ENCODE results near the gene CAPZA1.
"Not testable (repeated sequence)": the region's sequence is repeated elsewhere in the genome, so short reads cannot be mapped to it uniquely, and the experiment has no call there.

The CAPZA1 gene

GRCh38 chr1:112619518-112620376 lies at the start of gene CAPZA1:
Gene CAPZA1 (plus strand): TSS chr1:112619832. CDS start chr1:112619845, 13 bp downstream.
- DNase-seq: peak; percentile 93

GRCh38 chr1:112575154-112575804 lies 44.4 kb upstream of the CAPZA1 start:
- DNase-seq: no peak

DNA sequence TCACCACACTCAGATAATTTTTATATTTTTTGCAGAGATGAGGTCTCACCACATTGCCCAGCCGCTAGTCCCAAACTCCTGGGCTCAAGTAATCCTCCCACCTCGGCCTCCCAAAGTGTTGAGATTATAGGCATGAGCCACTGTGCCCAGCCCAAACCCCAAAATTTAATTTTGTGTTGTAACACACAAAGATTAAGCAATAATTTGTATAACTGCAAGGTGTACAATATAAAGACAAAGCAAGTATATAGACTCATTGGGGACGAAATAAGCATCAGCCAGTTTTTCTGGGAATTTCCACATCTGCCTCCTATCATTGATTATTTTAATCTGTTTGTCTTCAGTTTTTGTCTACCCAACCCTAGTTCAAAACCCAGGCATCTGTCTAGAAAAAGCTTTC lies 43.4 kb upstream of the CAPZA1 start:
- no peak for DNase-seq

DNA sequence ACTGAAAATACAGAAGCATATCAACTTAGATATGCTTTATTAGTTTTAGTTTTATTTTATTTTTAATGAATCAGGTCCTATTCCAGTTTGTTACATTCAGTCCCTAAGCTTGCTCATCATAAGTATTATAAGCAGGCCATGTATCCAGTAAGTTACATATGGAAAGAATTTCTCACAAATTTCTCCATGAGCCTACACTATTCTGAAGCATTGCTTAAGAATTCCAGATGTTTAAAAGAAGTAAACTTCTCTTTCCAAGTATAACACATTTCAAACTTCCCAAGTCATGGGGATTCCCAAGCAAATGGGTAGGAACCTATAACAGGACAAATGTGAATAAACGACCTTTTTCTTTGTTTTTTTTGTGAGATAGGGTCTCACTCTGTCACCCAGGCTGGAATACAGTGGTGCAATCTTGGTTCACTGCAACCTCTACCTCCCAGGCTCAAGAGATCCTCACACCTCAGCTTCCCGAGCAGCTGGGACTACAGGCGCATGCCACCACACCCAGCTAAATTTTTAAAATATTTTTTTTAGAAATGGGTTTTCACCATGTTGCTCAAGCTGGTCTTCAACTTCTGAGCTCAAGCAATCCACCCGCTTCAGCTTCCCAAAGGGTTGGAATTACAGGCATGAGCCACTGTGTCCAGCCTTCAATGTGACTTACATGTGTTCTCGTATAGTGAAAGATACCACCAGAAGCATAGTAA lies 39.7 kb upstream of the CAPZA1 start:
- no peak for DNase-seq

GRCh38 chr1:112581586-112582192 lies 37.9 kb upstream of the CAPZA1 start:
- no peak for DNase-seq

GRCh38 chr1:112583366-112583765 lies 36.3 kb upstream of the CAPZA1 start:
- DNase-seq: no peak

- no peak for DNase-seq
Observed at GRCh38 chr1:112589766-112590165, 29.9 kb upstream of the CAPZA1 start.

GRCh38 chr1:112594208-112594876 lies 25.3 kb upstream of the CAPZA1 start:
- no peak for DNase-seq

GRCh38 chr1:112599477-112599876 lies 20.2 kb upstream of the CAPZA1 start:
- DNase-seq: no peak

GRCh38 chr1:112603012-112603411 lies 16.6 kb upstream of the CAPZA1 start:
- no peak for DNase-seq

DNA sequence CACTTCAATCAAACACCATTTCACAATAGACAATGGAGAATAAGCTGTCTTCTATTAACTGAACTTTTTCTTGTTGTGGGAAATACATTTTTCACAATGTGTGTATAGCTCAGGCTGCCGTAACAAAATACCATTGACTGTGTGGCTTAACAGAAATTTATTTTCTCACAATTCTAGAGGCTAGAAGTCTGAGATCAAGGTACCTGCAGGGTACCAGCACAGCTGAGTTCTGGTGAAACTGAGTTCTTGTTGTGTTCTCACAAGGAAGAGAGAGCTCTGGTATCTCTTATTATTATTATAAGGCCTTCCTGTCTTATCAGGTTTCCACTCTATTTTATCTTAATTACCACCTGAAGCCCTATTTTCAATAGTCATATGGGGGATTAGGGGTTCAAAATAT lies 16.1 kb upstream of the CAPZA1 start:
- DNase-seq: no peak

- no peak for DNase-seq
Observed at GRCh38 chr1:112605633-112606327, 13.9 kb upstream of the CAPZA1 start.

DNA sequence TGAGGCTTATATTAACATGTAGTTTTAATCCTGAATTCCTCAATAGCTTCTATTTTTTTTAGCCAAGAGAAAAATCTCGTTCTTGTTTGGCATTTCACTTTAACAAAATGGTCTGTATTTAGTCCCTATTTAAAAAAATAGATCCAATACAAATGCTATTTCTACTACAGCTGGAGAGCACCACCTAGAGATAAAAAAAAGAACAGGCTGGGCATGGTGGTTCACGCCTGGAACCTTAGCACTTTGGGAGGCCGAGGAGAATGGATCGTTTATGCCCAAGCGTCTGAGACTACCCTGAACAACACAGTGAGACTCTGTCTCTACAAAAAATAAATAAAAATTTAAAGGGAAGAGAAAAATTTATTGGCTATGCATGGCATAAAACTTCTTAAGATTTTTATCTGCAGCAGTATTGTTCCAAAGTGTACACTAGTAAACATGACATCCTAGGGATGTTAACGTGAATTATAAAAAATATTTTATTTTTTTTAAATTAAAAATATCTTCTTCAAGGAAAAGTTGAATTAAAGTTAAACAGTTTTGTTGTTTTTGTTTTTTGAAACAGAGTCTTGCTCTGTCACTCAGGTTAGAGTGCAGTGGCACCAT lies 5.1 kb upstream of the CAPZA1 start:
- no peak for DNase-seq

GRCh38 chr1:112618114-112618720 lies 1.4 kb upstream of the CAPZA1 start:
- peak; percentile 47 for DNase-seq

DNA sequence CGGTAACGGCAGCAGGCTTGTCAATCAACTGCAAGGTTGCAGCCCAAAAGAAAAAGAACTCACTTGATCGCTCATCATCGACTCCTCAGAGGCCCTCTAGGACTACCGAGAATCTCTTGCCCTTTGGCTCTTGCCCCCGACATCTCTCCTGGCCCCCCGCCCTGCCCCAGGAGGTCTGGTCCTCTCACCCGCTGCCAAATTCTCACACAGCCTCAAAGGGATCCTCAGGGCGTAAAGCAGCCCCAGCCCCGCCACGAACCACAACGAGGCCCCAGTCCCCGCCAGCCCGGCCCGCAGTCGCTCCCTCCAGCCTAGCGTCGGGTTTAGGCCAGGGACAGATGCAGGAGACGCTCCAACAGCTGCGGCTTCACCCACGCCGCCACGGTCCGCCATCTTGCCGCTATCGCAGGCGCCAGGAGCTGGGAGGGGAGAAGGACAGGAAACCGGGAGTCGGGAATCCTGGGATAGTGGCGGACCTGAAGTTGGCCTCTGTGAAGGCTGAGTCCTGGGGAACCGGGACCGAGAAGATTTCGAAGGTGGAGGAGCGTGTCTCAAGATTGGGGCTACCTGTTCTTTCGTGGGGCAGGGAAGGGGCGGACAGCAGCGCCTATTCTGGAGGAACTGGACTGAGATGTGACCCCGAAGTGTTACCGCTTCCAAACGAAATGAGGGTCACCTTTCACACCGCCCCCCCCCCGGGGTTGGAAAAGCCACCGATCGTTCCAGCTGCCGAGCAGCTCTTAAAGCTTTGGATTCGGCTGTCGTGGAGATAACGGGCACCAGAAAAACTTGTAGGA lies 713 bp upstream of the CAPZA1 start, which contains the start of gene ST7L:
TSS of gene ST7L (minus strand) at position 421 of the 797 bp plus-strand sequence. CDS start at position 393, 28 bp downstream.
- peak; percentile 86 for DNase-seq

GRCh38 chr1:112620377-112620695 lies 704 bp downstream of the CAPZA1 start:
- no peak for DNase-seq

DNA sequence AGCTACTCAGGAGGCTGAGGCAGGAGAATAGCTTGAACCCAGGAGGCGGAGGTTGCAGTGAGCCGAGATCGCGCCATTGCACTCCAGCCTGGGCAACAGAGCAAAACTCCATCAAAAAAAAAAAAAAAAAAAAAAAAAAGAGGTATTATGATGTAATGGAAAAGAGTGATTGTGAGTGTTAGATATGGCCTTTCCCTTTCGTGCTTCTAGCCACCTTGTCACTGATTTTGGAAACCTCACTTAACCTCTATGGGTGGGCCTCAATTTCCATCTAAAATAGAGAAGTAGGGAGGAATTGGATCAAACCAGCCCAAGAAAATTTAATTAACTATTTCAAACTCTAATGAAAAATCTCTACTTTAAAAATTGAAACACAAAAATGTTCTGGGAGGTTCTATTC lies 4.9 kb downstream of the CAPZA1 start:
- not testable (repeated sequence) for DNase-seq

DNA sequence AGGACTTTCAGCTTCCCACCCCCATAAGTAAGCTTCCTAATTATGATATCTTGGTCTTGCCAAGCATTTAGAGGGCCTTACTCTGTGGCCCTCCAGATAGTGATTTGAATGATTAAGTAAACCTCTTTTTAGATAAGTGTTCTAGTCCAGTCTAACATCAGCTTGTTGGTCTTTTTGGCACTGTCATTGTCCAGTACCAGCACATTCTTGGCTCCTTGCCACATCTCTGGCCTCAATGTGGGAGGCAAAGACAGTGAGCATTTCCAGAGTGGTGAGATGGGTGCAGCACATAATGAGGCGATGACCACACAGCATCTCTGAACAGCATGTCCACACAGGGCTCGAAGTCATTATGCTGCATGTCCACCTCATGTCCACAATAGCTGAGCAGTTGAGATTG lies 6.1 kb downstream of the CAPZA1 start:
- no peak for DNase-seq

GRCh38 chr1:112626193-112626592 lies 6.6 kb downstream of the CAPZA1 start:
- DNase-seq: no peak

- no peak for DNase-seq
Observed at GRCh38 chr1:112626887-112627286, 7.3 kb downstream of the CAPZA1 start.
